ENCODE results near the gene UBL3.

GRCh38 chr13:29855009-29855408, 4.6 kb upstream of the UBL3 start:
- no peak for TF ChIP-seq CTCF (IDR thresholded peaks at IDR 0.05 in 2 of 3, conservative IDR thresholded peaks at IDR 0.05 in 1 of 3; ENCODE audit: borderline replicate concordance in 1 of 3, insufficient read depth in 1 of 3, low read depth in 2 of 3, low read length in 2 of 3)
- TF ChIP-seq ELF1 (IDR thresholded peaks at IDR 0.05; ENCODE audit: borderline replicate concordance, low read depth), result no peak
- no peak for TF ChIP-seq EZH2 (IDR thresholded peaks at IDR 0.05)
- no peak for TF ChIP-seq REST (IDR thresholded peaks at IDR 0.05; ENCODE audit: low read depth)
